IMR-90 (cell line): ENCODE data around the gene PRICKLE2. TPM values are rescaled to one million over a fixed set of nuclear protein-coding genes. Genes with fewer than 3 reads are reported as not detected.

Source experiments
- ATAC-seq: fragments of 200-7000 bp; cut with Tn5 transposase; 2 replicates; pipeline ENCODE4 v1.9.1; 2020; ENCODE audit warnings: low read depth, mild to moderate bottlenecking, moderate library complexity
- BruUV-seq: library from RNA; stranded (reverse); fragments of 400-500 nt; replicated peaks from 2 replicates; lab custom pipeline; 2021; lab: Mats Ljungman, UMichigan
- CTCF ChIA-PET: fragments of 300-600 bp; formaldehyde crosslinking; extraction: SDS; loops from one replicate; lab custom pipeline; 2021; ENCODE audit warnings: antibody characterized with exemption; lab: Yijun Ruan, JAX
- POLR2A ChIA-PET: fragments of 300-600 bp; sonication (Branson Sonifier 250); formaldehyde crosslinking; loops from one replicate; lab custom pipeline; 2022; ENCODE audit warnings: antibody characterized with exemption; ENCODE audit not compliant: unreplicated experiment; lab: Charles Lee
- DNase-seq: peaks from one replicate; pipeline ENCODE4 v3.0.0; 2013
- H2AFZ ChIP-seq: replicated peaks from 2 replicates; pipeline ENCODE3; 2013; ENCODE audit warnings: low read length, mild to moderate bottlenecking; ENCODE audit not compliant: poor library complexity
- H2AK5ac ChIP-seq: 2 replicates; pipeline ENCODE4 v1.6.1; 2013; ENCODE audit warnings: low read depth, low read length, inconsistent platforms
- H2AK9ac ChIP-seq: replicated peaks from 2 replicates; pipeline ENCODE3; 2013; ENCODE audit warnings: mild to moderate bottlenecking, low read depth, low read length, moderate library complexity; ENCODE audit not compliant: poor library complexity
- H2BK120ac ChIP-seq: 2 replicates; pipeline ENCODE4 v1.6.1; 2013; ENCODE audit warnings: low read depth, low read length, inconsistent platforms
- H2BK15ac ChIP-seq: 3 replicates; pipeline ENCODE4 v1.6.1; 2013; ENCODE audit warnings: low read depth, low read length, inconsistent platforms
- H2BK20ac ChIP-seq: 2 replicates; pipeline ENCODE4 v1.6.1; 2013; ENCODE audit warnings: low read depth, mild to moderate bottlenecking, inconsistent platforms, low read length, moderate library complexity
- H2BK5ac ChIP-seq: 2 replicates; pipeline ENCODE4 v1.6.1; 2013; ENCODE audit warnings: mild to moderate bottlenecking, low read depth, low read length, inconsistent platforms; ENCODE audit not compliant: poor library complexity, severe bottlenecking
- H3K14ac ChIP-seq: replicated peaks from 2 replicates; pipeline ENCODE4 v1.6.1; 2013; ENCODE audit warnings: low read depth, low read length, inconsistent platforms
- H3K18ac ChIP-seq: 2 replicates; pipeline ENCODE4 v1.6.1; 2013; ENCODE audit warnings: low read depth, low read length, control low read depth
- H3K23ac ChIP-seq: 2 replicates; pipeline ENCODE4 v1.6.1; 2013; ENCODE audit warnings: low read depth, low read length, inconsistent platforms
- H3K27ac ChIP-seq: 2 replicates; pipeline ENCODE4 v1.5.1; 2013; ENCODE audit warnings: mild to moderate bottlenecking, control low read depth, low read length; ENCODE audit not compliant: insufficient read depth
- H3K27me3 ChIP-seq: 2 replicates; pipeline ENCODE4 v1.6.1; 2013; ENCODE audit warnings: low read length; ENCODE audit not compliant: control insufficient read depth, insufficient read depth
- H3K36me3 ChIP-seq: 2 replicates; pipeline ENCODE4 v1.6.1; 2013; ENCODE audit warnings: low read length, mixed read lengths; ENCODE audit not compliant: control insufficient read depth, insufficient read depth
- H3K4ac ChIP-seq: 2 replicates; pipeline ENCODE4 v1.6.1; 2013; ENCODE audit warnings: low read depth, low read length, inconsistent platforms
- H3K4me1 ChIP-seq: 2 replicates; pipeline ENCODE4 v1.6.1; 2013; ENCODE audit warnings: low read length, mixed read lengths; ENCODE audit not compliant: control insufficient read depth, insufficient read depth
- H3K4me2 ChIP-seq: 2 replicates; pipeline ENCODE4 v1.6.1; 2013; ENCODE audit warnings: low read depth, mild to moderate bottlenecking, control low read depth, low read length, moderate library complexity
- H3K4me3 ChIP-seq: 2 replicates; pipeline ENCODE4 v1.5.1; 2013; ENCODE audit warnings: low read depth, mild to moderate bottlenecking, control low read depth, low read length, moderate library complexity; ENCODE audit not compliant: insufficient read depth
- H3K56ac ChIP-seq: 2 replicates; pipeline ENCODE4 v1.6.1; 2013; ENCODE audit warnings: low read length, inconsistent platforms; ENCODE audit not compliant: insufficient read depth; ENCODE audit errors: extremely low read depth
- H3K79me1 ChIP-seq, 2 experiments: 2 replicates each; pipeline ENCODE4 v1.6.1; 2013; ENCODE audit warnings: low read length in 2 of 2, inconsistent platforms in 1 of 2, low read depth in 1 of 2
- H3K9ac ChIP-seq: 2 replicates; pipeline ENCODE4 v1.6.1; 2013; ENCODE audit warnings: low read depth, low read length, control low read depth
- H3K9me1 ChIP-seq: 2 replicates; pipeline ENCODE4 v1.6.1; 2013; ENCODE audit warnings: low read length, inconsistent platforms; ENCODE audit not compliant: insufficient read depth
- H3K9me3 ChIP-seq: 2 replicates; pipeline ENCODE4 v1.6.1; 2013; ENCODE audit warnings: low read length; ENCODE audit not compliant: control insufficient read depth, insufficient read depth
- H4K20me1 ChIP-seq: 2 replicates; pipeline ENCODE4 v1.6.1; 2013; ENCODE audit warnings: low read length, inconsistent platforms; ENCODE audit not compliant: insufficient read depth
- H4K5ac ChIP-seq: 2 replicates; pipeline ENCODE4 v1.6.1; 2013; ENCODE audit warnings: mild to moderate bottlenecking, low read depth, low read length, control low read depth
- H4K8ac ChIP-seq, 2 experiments: 2 replicates each; pipeline ENCODE4 v1.6.1; 2013; ENCODE audit warnings: low read depth in 2 of 2, low read length in 2 of 2, control low read depth in 1 of 2, inconsistent platforms in 1 of 2
- H4K91ac ChIP-seq: 2 replicates; pipeline ENCODE4 v1.6.1; 2013; ENCODE audit warnings: low read depth, low read length, inconsistent platforms; ENCODE audit not compliant: insufficient read depth
- BHLHE40 ChIP-seq: fragments of 150-350 bp; IDR thresholded peaks from 2 replicates; pipeline ENCODE4 v1.6.1; 2016; ENCODE audit warnings: mild to moderate bottlenecking, low read depth, low read length
- CEBPB ChIP-seq: IDR thresholded peaks from 2 replicates; pipeline ENCODE4 v1.6.1; 2012; ENCODE audit warnings: low read depth, low read length, improper control_type of control experiment
- CHD1 ChIP-seq: IDR thresholded peaks from 2 replicates; pipeline ENCODE4 v1.6.1; 2012; ENCODE audit warnings: low read depth, low read length, improper control_type of control experiment
- CTCF ChIP-seq: conservative IDR thresholded peaks from 2 replicates; pipeline ENCODE4 v1.5.1; 2012; ENCODE audit warnings: mild to moderate bottlenecking, low read depth, low read length, improper control_type of control experiment
- FOS ChIP-seq: fragments of 150-350 bp; IDR thresholded peaks from 2 replicates; pipeline ENCODE4 v1.6.1; 2016; ENCODE audit warnings: low read depth, low read length
- MAFK ChIP-seq: IDR thresholded peaks from 2 replicates; pipeline ENCODE4 v1.6.1; 2012; ENCODE audit warnings: low read depth, low read length, improper control_type of control experiment
- MAZ ChIP-seq: IDR thresholded peaks from 2 replicates; pipeline ENCODE4 v1.6.1; 2012; ENCODE audit warnings: low read depth, mild to moderate bottlenecking, low read length, improper control_type of control experiment, moderate library complexity, borderline replicate concordance
- MXI1 ChIP-seq: IDR thresholded peaks from 2 replicates; pipeline ENCODE4 v1.6.1; 2012; ENCODE audit warnings: low read depth, mild to moderate bottlenecking, low read length, moderate library complexity, borderline replicate concordance
- NFE2L2 ChIP-seq: fragments of 150-350 bp; IDR thresholded peaks from 2 replicates; pipeline ENCODE4 v1.6.1; 2016; ENCODE audit warnings: low read depth, mild to moderate bottlenecking, low read length
- RCOR1 ChIP-seq: IDR thresholded peaks from 2 replicates; pipeline ENCODE4 v1.6.1; 2012; ENCODE audit warnings: mild to moderate bottlenecking, low read length, improper control_type of control experiment; ENCODE audit not compliant: insufficient replicate concordance
- RFX5 ChIP-seq: IDR thresholded peaks from 2 replicates; pipeline ENCODE4 v1.8.0; 2012; ENCODE audit warnings: low read depth, mild to moderate bottlenecking, low read length, moderate library complexity
- SMC3 ChIP-seq: fragments of 150-350 bp; IDR thresholded peaks from 2 replicates; pipeline ENCODE4 v1.6.1; 2016; ENCODE audit warnings: low read depth, mild to moderate bottlenecking, antibody characterized with exemption, low read length, moderate library complexity
- USF2 ChIP-seq: fragments of 150-350 bp; IDR thresholded peaks from 2 replicates; pipeline ENCODE4 v1.6.1; 2017; ENCODE audit warnings: mild to moderate bottlenecking, antibody characterized with exemption, low read length, low read depth
- WGBS, 2 experiments: methylation state at CpG; one replicate each; pipeline versions ENCODE4 v1.1.5 to v1.1.7; 2013; ENCODE audit warnings: missing lambda C conversion rate in 2 of 2; ENCODE audit not compliant: insufficient read length in 1 of 2; ENCODE audit errors: extremely low coverage in 2 of 2; 5-methylcytosine and 5-hydroxymethylcytosine counted together
- dilution Hi-C: fragments of 300-500 bp; cut with HindIII; formaldehyde crosslinking; loops from one replicate; pipeline ENCODE4 v1.14.3; 2018; ENCODE audit warnings: low sequenced_read_pairs; ENCODE audit not compliant: unreplicated experiment
- in situ Hi-C: fragments of 300-500 bp; cut with MboI; formaldehyde crosslinking; loops from 3 replicates; pipeline ENCODE4 v1.14.3; 2019; ENCODE audit warnings: low sequenced_read_pairs, inconsistent platforms, mixed read lengths
- intact Hi-C: fragments of 100-400 bp; cut with micrococcal nuclease; formaldehyde crosslinking; loops from 2 replicates; pipeline ENCODE4 v1.10.0; 2022
- polyA plus RNA-seq, 3 experiments: library from polyadenylated mRNA; depleted of rRNA; stranded (reverse); fragments of >200 nt; gene quantifications; 2 replicates each; pipeline ENCODE4 v1.2.3, GENCODE V29; 2012; ENCODE audit warnings: low replicate concordance in 1 of 3
- total RNA-seq: library from RNA; depleted of rRNA; stranded (reverse); fragments of >200 nt; gene quantifications from 2 replicates; pipeline ENCODE4 v1.2.3, GENCODE V29; 2012

Gene PRICKLE2
- total and polyA plus RNA-seq, 2 of the 4 experiments (the other 2 are of a cell fraction): 4.1 to 14.2 TPM

DNA sequence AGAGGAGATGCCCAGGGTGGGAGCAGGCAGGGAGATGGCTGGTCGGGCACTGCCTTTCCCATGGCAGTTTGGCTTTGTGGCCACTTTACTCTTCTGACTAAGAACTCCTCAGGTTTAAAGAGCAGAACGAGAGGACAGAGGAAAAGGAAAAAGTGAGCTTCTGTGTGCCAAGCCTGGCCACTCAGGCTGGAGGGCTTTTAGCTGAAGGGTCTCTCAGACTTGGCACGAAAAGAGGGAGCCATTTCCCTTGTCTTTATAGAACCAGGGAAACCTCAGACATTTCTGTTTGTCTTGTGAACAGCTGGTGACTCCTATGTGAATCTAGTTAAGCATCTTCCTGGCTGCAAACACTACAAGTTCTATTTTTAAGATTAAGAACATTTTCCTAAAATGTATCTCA lies 178.7 kb downstream of the PRICKLE2 start:
- no peak overlapping the region for H3K14ac ChIP-seq
- H3K23ac ChIP-seq: no peak overlapping the region
- H2AK5ac ChIP-seq: no peak overlapping the region
- H3K79me1 ChIP-seq: no peaks in the 10 kb centered on the region
- H2BK15ac ChIP-seq: no peak overlapping the region
- H3K4me2 ChIP-seq: no peak overlapping the region
- H3K27me3 ChIP-seq: no peaks in the 10 kb centered on the region
- CTCF ChIA-PET: no interaction called here
- no peak overlapping the region for H3K4ac ChIP-seq
- no peaks in the 10 kb centered on the region for H4K20me1 ChIP-seq
- no CpG with 5 or more reads among the region's 3 CpGs for WGBS, 2 experiments
- H4K5ac ChIP-seq: no peak overlapping the region
- no peak overlapping the region for H4K8ac ChIP-seq
- H3K4me3 ChIP-seq: no peak overlapping the region
- no peaks in the 10 kb centered on the region for H3K36me3 ChIP-seq
- H3K9ac ChIP-seq: no peak overlapping the region
- peaks cover 16% of the 10 kb centered on the region for H3K9me1 ChIP-seq
- DNase-seq (no peak), ATAC-seq (no peak)
- H2BK5ac ChIP-seq: no peak overlapping the region
- BruUV-seq: no TSS peak
- no peak overlapping the region for H4K91ac ChIP-seq
- no peak overlapping the region for H3K56ac ChIP-seq
- dilution Hi-C loops (loop anchor here (25.0 kb wide), 1 partner anchor 416 kb away; no protein-coding TSS in a partner anchor), in situ Hi-C loops (loop anchor here (25.0 kb wide), 1 partner anchor 166 kb away; no protein-coding TSS in a partner anchor), intact Hi-C loops (no loop called here)
- H3K9me3 ChIP-seq: no peaks in the 10 kb centered on the region
- no peak overlapping the region for H3K18ac ChIP-seq
- POLR2A ChIA-PET: no interaction called here
- H3K27ac ChIP-seq: no peak overlapping the region
- no peaks in the 10 kb centered on the region; the same call in 1 of the 2 replicates for H3K4me1 ChIP-seq
- H2BK120ac ChIP-seq: no peak overlapping the region
- H2AFZ ChIP-seq: no peak overlapping the region
- no peak overlapping the region for H2AK9ac ChIP-seq
- no peak overlapping the region for H2BK20ac ChIP-seq
- TF ChIP-seq RCOR1 (no peak), SMC3 (no peak), CTCF (no peak), USF2 (no peak), CEBPB (no peak), MXI1 (no peak), RFX5 (no peak), MAZ (no peak), MAFK (no peak), CHD1 (no peak), FOS (no peak), BHLHE40 (no peak), NFE2L2 (no peak)
